Measurements from ENCODE around the gene NOD1. TPM values are rescaled to one million over a fixed set of nuclear protein-coding genes. Genes with fewer than 3 reads are reported as not detected.

Gene NOD1
- total and polyA plus RNA-seq, 2 donors (not counting 1 experiment from before 2014, with no cell fraction given) = 20.6 to 28.8 TPM

DNA sequence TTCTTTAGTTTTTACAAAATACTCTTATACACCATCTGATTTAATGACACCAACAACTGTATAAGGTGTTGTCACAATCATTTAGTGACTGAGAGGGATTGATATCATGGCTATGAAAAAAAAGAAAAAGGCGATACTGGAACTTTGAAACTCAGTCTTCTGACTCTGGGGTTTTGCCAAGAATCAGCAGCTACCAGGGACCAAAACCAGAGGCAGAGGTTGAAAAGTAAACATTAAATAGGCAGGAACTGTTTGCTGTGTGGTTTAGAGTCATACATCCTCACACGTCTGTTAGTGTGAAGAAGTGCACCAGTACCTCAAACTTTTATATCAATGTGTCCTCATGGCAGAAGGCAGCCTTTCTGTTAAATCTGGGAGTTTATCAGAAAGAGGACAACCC, 46.0 kb upstream of the NOD1 start:
- Mint-ChIP-seq H3K27ac (no peak overlapping the region), H3K4me3 (no peak overlapping the region), H3K4me1 (peaks cover 11% of the 10 kb centered on the region), H3K9me3 (ENCODE audit: insufficient read depth) (no peaks in the 10 kb centered on the region), H3K27me3 (no peaks in the 10 kb centered on the region)
- no peak for ATAC-seq (ENCODE audit: low read depth)
- no peaks in the 10 kb centered on the region for H3K36me3 ChIP-seq (replicated peaks in 1 of 2; ENCODE audit: control extremely low read depth in 1 of 2, control insufficient read depth in 1 of 2, extremely low read depth in 1 of 2, insufficient read depth in 2 of 2, low read length in 1 of 2)
- intact Hi-C loops (cut with micrococcal nuclease) = no loop called here
- no peak overlapping the region for H3K4me2 ChIP-seq (replicated peaks; ENCODE audit: low read depth, low read length, poor library complexity, severe bottlenecking)
- no peak overlapping the region for H2AFZ ChIP-seq (ENCODE audit: insufficient read depth, low read depth, low read length, poor library complexity, severe bottlenecking)
- no peak for DNase-seq
- H3K9ac ChIP-seq (ENCODE audit: low read length) = no peak overlapping the region
- no peaks in the 10 kb centered on the region for H3K79me2 ChIP-seq (ENCODE audit: control insufficient read depth, insufficient read depth, low read length)
- H3K4me1 ChIP-seq (ENCODE audit: control insufficient read depth in 2 of 2, insufficient read depth in 2 of 2, low read length in 2 of 2) = peaks cover 6% of the 10 kb centered on the region in 2 donors
- 100% methylated on average over 1 of the region's 2 CpGs for WGBS (ENCODE audit: insufficient coverage)
- no peak overlapping the region for H3K4me3 ChIP-seq (ENCODE audit: control extremely low read depth in 1 of 5, extremely low read depth in 1 of 5, insufficient read depth in 1 of 5, low read depth in 2 of 5, low read length in 4 of 5)
- H3K27ac ChIP-seq (ENCODE audit: low read length in 2 of 2) = no peak overlapping the region
- TF ChIP-seq EZH2 (IDR thresholded peaks at IDR 0.05; ENCODE audit: borderline replicate concordance, insufficient read depth, low read depth, low read length, poor library complexity, severe bottlenecking) = no peak
- TF ChIP-seq, protein P1, sequence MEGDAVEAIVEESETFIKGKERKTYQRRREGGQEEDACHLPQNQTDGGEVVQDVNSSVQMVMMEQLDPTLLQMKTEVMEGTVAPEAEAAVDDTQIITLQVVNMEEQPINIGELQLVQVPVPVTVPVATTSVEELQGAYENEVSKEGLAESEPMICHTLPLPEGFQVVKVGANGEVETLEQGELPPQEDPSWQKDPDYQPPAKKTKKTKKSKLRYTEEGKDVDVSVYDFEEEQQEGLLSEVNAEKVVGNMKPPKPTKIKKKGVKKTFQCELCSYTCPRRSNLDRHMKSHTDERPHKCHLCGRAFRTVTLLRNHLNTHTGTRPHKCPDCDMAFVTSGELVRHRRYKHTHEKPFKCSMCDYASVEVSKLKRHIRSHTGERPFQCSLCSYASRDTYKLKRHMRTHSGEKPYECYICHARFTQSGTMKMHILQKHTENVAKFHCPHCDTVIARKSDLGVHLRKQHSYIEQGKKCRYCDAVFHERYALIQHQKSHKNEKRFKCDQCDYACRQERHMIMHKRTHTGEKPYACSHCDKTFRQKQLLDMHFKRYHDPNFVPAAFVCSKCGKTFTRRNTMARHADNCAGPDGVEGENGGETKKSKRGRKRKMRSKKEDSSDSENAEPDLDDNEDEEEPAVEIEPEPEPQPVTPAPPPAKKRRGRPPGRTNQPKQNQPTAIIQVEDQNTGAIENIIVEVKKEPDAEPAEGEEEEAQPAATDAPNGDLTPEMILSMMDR (IDR thresholded peaks at IDR 0.05) = no peak
- CTCF ChIA-PET = no interaction called here
- POLR2A ChIA-PET = no interaction called here
- H4K20me1 ChIP-seq (ENCODE audit: control insufficient read depth, insufficient read depth, low read length, poor library complexity, severe bottlenecking) = no peaks in the 10 kb centered on the region
- H3K27me3 ChIP-seq (replicated peaks in 1 of 4; ENCODE audit: control extremely low read depth in 1 of 4, control insufficient read depth in 3 of 4, insufficient read depth in 4 of 4, low read length in 3 of 4) = no peaks in the 10 kb centered on the region
- H3K9me3 ChIP-seq (ENCODE audit: control extremely low read depth in 1 of 3, control insufficient read depth in 2 of 3, insufficient read depth in 1 of 3, low read length in 2 of 3) = no peaks in the 10 kb centered on the region

DNA sequence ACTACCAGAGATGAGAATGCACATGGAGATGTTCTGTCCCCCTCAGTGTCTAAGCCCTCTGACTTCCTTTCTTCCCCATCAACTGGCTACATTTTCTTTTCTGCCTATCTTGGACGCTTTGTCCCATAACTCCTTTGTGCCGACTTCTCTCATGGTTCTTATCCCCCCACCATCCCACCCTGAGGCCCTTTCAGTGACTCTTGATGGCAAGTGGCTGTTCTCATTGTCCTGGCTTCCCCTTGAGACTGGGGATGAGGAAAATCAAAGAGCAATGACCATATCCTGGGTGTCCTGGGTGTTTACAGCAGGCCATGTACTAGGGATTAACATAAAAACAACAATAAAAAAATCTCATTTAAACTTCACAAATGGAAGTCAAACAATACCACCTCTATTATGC, 44.9 kb upstream of the NOD1 start:
- Histone ChIP-seq H3K79me2 (ENCODE audit: control insufficient read depth, insufficient read depth, low read length) (no peaks in the 10 kb centered on the region), H2AFZ (ENCODE audit: insufficient read depth, low read depth, low read length, poor library complexity, severe bottlenecking) (no peak overlapping the region), H3K27ac (ENCODE audit: low read length in 2 of 2) (no peak overlapping the region), H3K27me3 (replicated peaks in 1 of 4; ENCODE audit: control extremely low read depth in 1 of 4, control insufficient read depth in 3 of 4, insufficient read depth in 4 of 4, low read length in 3 of 4) (no peaks in the 10 kb centered on the region), H3K9ac (ENCODE audit: low read length) (no peak overlapping the region), H3K36me3 (replicated peaks in 1 of 2; ENCODE audit: control extremely low read depth in 1 of 2, control insufficient read depth in 1 of 2, extremely low read depth in 1 of 2, insufficient read depth in 2 of 2, low read length in 1 of 2) (no peaks in the 10 kb centered on the region), H3K4me1 (ENCODE audit: control insufficient read depth in 2 of 2, insufficient read depth in 2 of 2, low read length in 2 of 2) (peaks cover 6% of the 10 kb centered on the region in 2 donors), H4K20me1 (ENCODE audit: control insufficient read depth, insufficient read depth, low read length, poor library complexity, severe bottlenecking) (no peaks in the 10 kb centered on the region), H3K4me3 (ENCODE audit: control extremely low read depth in 1 of 5, extremely low read depth in 1 of 5, insufficient read depth in 1 of 5, low read depth in 2 of 5, low read length in 4 of 5) (no peak overlapping the region), H3K4me2 (replicated peaks; ENCODE audit: low read depth, low read length, poor library complexity, severe bottlenecking) (no peak overlapping the region), H3K9me3 (ENCODE audit: control extremely low read depth in 1 of 3, control insufficient read depth in 2 of 3, insufficient read depth in 1 of 3, low read length in 2 of 3) (no peaks in the 10 kb centered on the region)
- ATAC-seq (ENCODE audit: low read depth) = no peak
- intact Hi-C loops (cut with micrococcal nuclease) = no loop called here
- no peak for TF ChIP-seq EZH2 (IDR thresholded peaks at IDR 0.05; ENCODE audit: borderline replicate concordance, insufficient read depth, low read depth, low read length, poor library complexity, severe bottlenecking)
- TF ChIP-seq, protein P1 (IDR thresholded peaks at IDR 0.05) = no peak
- no peaks in the 10 kb centered on the region for H3K27me3 Mint-ChIP-seq
- no CpG with 5 or more reads among the region's 2 CpGs for WGBS (ENCODE audit: insufficient coverage)
- H3K27ac Mint-ChIP-seq = no peak overlapping the region
- ChIA-PET CTCF (interaction anchor here (0.7 kb wide), 1 partner anchor 267 kb away, joined by 4 read pairs; no protein-coding TSS in a partner anchor), POLR2A (interaction anchor here (0.6 kb wide), 1 partner anchor 355 kb away, joined by 3 read pairs; no protein-coding TSS in a partner anchor)
- no peaks in the 10 kb centered on the region for H3K9me3 Mint-ChIP-seq (ENCODE audit: insufficient read depth)
- DNase-seq = no peak
- H3K4me3 Mint-ChIP-seq = no peak overlapping the region
- H3K4me1 Mint-ChIP-seq = peaks cover 11% of the 10 kb centered on the region
